Endodermal cell (in vitro differentiated cells): ENCODE data around the gene GCN1. TPM values are rescaled to one million over a fixed set of nuclear protein-coding genes. Genes with fewer than 3 reads are reported as not detected.
"Not testable (repeated sequence)": the region's sequence is repeated elsewhere in the genome, so short reads cannot be mapped to it uniquely, and the experiment has no call there.

ENCODE experiments used
- DNase-seq: peaks from one replicate; pipeline ENCODE4 v3.0.0-alpha.2; 2017
- H3K27ac ChIP-seq: 2 replicates; pipeline ENCODE4 v1.5.1; 2013; ENCODE audit warnings: mild to moderate bottlenecking, low read depth, low read length, moderate library complexity
- H3K27me3 ChIP-seq: 2 replicates; pipeline ENCODE4 v1.6.1; 2013; ENCODE audit warnings: mild to moderate bottlenecking, low read length, moderate library complexity; ENCODE audit not compliant: insufficient read depth, control insufficient read depth, poor library complexity, severe bottlenecking
- H3K36me3 ChIP-seq: 2 replicates; pipeline ENCODE4 v1.7.0; 2013; ENCODE audit warnings: mild to moderate bottlenecking, low read length, moderate library complexity; ENCODE audit not compliant: control insufficient read depth, insufficient read depth
- H3K4me1 ChIP-seq: one replicate; pipeline ENCODE4 v1.7.0; 2013; ENCODE audit warnings: low read length; ENCODE audit not compliant: control insufficient read depth, insufficient read depth
- H3K4me3 ChIP-seq: 2 replicates; pipeline ENCODE4 v1.5.1; 2013; ENCODE audit warnings: mild to moderate bottlenecking, low read length, moderate library complexity
- H3K9ac ChIP-seq: 2 replicates; pipeline ENCODE4 v1.6.1; 2013; ENCODE audit warnings: mild to moderate bottlenecking, low read length, moderate library complexity; ENCODE audit not compliant: poor library complexity, severe bottlenecking; ENCODE audit errors: extremely low read depth
- H3K9me3 ChIP-seq: 2 replicates; pipeline ENCODE4 v1.6.1; 2013; ENCODE audit warnings: mild to moderate bottlenecking, low read length, moderate library complexity; ENCODE audit not compliant: control insufficient read depth
- H3K27ac Mint-ChIP-seq: 2 replicates; pipeline ENCODE4 v1.8.0; 2020; ENCODE audit warnings: mixed read lengths
- H3K27me3 Mint-ChIP-seq: 2 replicates; pipeline ENCODE4 v1.8.0; 2021; ENCODE audit warnings: mild to moderate bottlenecking, mixed read lengths; ENCODE audit not compliant: insufficient read depth
- H3K36me3 Mint-ChIP-seq: 2 replicates; pipeline ENCODE4 v1.8.0; 2020; ENCODE audit warnings: low read depth, mixed read lengths
- H3K4me1 Mint-ChIP-seq: 2 replicates; pipeline ENCODE4 v1.8.0; 2020; ENCODE audit warnings: mixed read lengths
- H3K4me3 Mint-ChIP-seq: 2 replicates; pipeline ENCODE4 v1.8.0; 2020; ENCODE audit warnings: mild to moderate bottlenecking, moderate library complexity, mixed read lengths
- H3K9me3 Mint-ChIP-seq: 2 replicates; pipeline ENCODE4 v1.8.0; 2020; ENCODE audit warnings: mild to moderate bottlenecking, mixed read lengths
- CTCF ChIP-seq: fragments of 200-600 bp; sonication (generic); conservative IDR thresholded peaks from 2 replicates; pipeline ENCODE4 v1.5.0; 2021; ENCODE audit warnings: antibody characterized with exemption, mild to moderate bottlenecking
- WGBS, 2 experiments: methylation state at CpG; one replicate each; pipeline versions ENCODE4 v1.1.5 to v1.1.7; 2013; ENCODE audit warnings: missing lambda C conversion rate in 2 of 2, mixed read lengths in 1 of 2; ENCODE audit not compliant: insufficient coverage in 1 of 2, insufficient read length in 1 of 2; 5-methylcytosine and 5-hydroxymethylcytosine counted together
- total RNA-seq, 2 donors: library from RNA; stranded (reverse); fragmentation: NEBNext Ultra II Directional in 1 of 2; extraction: Animal tissue kit (Norgen Biotek cat#: 25700) in 1 of 2; gene quantifications; 2 replicates in 1 of 2; 3 replicates in 1 of 2; pipeline ENCODE4 v1.2.1, GENCODE V29; 2021

GCN1 gene
- total RNA-seq, 2 donors from 2014 or later, result 133 to 143 TPM

GRCh38 chr12:120196363-120196762, 1.8 kb upstream of the GCN1 start:
- H3K27me3 Mint-ChIP-seq, result no peaks in the 10 kb centered on the region
- TF ChIP-seq CTCF, result no peak
- peaks cover 57% of the 10 kb centered on the region for H3K36me3 ChIP-seq
- H3K4me3 ChIP-seq, result no peak overlapping the region
- H3K9ac ChIP-seq, result no peak overlapping the region
- 86 to 94% methylated on average over 1 of the region's 1 CpG for WGBS, 2 experiments
- peaks cover 22% of the 10 kb centered on the region for H3K4me1 Mint-ChIP-seq
- H3K27me3 ChIP-seq, result no peaks in the 10 kb centered on the region
- no peaks in the 10 kb centered on the region for H3K9me3 ChIP-seq
- H3K9me3 Mint-ChIP-seq, result no peaks in the 10 kb centered on the region
- no peak overlapping the region for H3K27ac Mint-ChIP-seq
- no peak for DNase-seq
- no peak overlapping the region for H3K27ac ChIP-seq
- no peaks in the 10 kb centered on the region for H3K4me1 ChIP-seq
- no peak overlapping the region for H3K4me3 Mint-ChIP-seq
- H3K36me3 Mint-ChIP-seq, result peaks cover 55% of the 10 kb centered on the region

- H3K27ac Mint-ChIP-seq, result peak overlapping the region; percentile 88
- H3K9me3 ChIP-seq, result no peaks in the 10 kb centered on the region
- TF ChIP-seq CTCF, result no peak
- WGBS, 2 experiments, result 0 to 1% methylated on average over 11 to 18 of the region's 18 CpGs
- H3K4me3 ChIP-seq, result peak overlapping the region; percentile 91
- no peaks in the 10 kb centered on the region for H3K4me1 ChIP-seq
- H3K9ac ChIP-seq, result peak overlapping the region; percentile 88
- H3K27ac ChIP-seq, result no peak overlapping the region
- H3K4me3 Mint-ChIP-seq, result peak overlapping the region; percentile 85
- peaks cover 65% of the 10 kb centered on the region for H3K36me3 ChIP-seq
- no peaks in the 10 kb centered on the region for H3K9me3 Mint-ChIP-seq
- no peaks in the 10 kb centered on the region for H3K27me3 Mint-ChIP-seq
- no peaks in the 10 kb centered on the region for H3K27me3 ChIP-seq
- peaks cover 54% of the 10 kb centered on the region for H3K36me3 Mint-ChIP-seq
- no peak for DNase-seq
- H3K4me1 Mint-ChIP-seq, result peaks cover 13% of the 10 kb centered on the region
These were observed 335 bp downstream of the GCN1 start for GRCh38 chr12:120194226-120194533.

DNA sequence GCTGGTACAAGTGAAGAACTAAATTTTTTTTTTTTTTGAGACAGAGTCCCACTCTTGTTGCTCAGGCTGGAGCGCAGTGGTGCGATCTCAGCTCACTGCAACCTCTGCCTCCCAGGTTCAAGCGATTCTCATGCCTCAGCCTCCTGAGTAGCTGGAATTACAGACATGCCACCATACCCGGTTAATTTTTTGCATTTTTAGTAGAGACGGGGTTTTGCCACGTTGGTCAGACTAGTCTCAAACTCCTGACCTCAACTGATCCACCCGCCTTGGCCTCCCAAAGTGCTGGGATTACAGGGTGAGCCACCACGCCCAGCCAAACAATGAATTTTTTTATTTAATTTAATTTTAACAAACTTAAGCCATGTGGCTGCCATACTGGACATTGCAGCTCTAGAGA, 1.2 kb downstream of the GCN1 start:
- not testable (repeated sequence) for H3K9me3 Mint-ChIP-seq, H3K4me1 ChIP-seq, H3K27ac ChIP-seq, H3K27ac Mint-ChIP-seq, H3K27me3 Mint-ChIP-seq, H3K9me3 ChIP-seq, DNase-seq, H3K27me3 ChIP-seq, H3K4me1 Mint-ChIP-seq
- WGBS, 2 experiments, result 92 to 96% methylated on average over 5 to 8 of the region's 8 CpGs
- Histone ChIP-seq H3K9ac (peak overlapping the region; percentile 88), H3K4me3 (peak overlapping the region; percentile 91), H3K36me3 (peaks cover 64% of the 10 kb centered on the region)
- peaks cover 54% of the 10 kb centered on the region for H3K36me3 Mint-ChIP-seq
- H3K4me3 Mint-ChIP-seq, result peak overlapping the region; percentile 85

GRCh38 chr12:120190985-120191480, 3.5 kb downstream of the GCN1 start:
- no peak overlapping the region for H3K27ac ChIP-seq
- H3K27me3 ChIP-seq, result no peaks in the 10 kb centered on the region
- H3K36me3 ChIP-seq, result peaks cover 62% of the 10 kb centered on the region
- H3K9me3 ChIP-seq, result no peaks in the 10 kb centered on the region
- DNase-seq, result no peak
- no peaks in the 10 kb centered on the region for H3K4me1 ChIP-seq
- Mint-ChIP-seq H3K9me3 (no peaks in the 10 kb centered on the region), H3K27me3 (no peaks in the 10 kb centered on the region), H3K27ac (no peak overlapping the region), H3K4me1 (peaks cover 6% of the 10 kb centered on the region), H3K4me3 (no peak overlapping the region), H3K36me3 (peaks cover 53% of the 10 kb centered on the region)
- H3K4me3 ChIP-seq, result no peak overlapping the region
- H3K9ac ChIP-seq, result no peak overlapping the region
- 95 to 96% methylated on average over 7 of the region's 7 CpGs for WGBS, 2 experiments
- no peak for TF ChIP-seq CTCF
